NB4 (cell line): ENCODE data around the gene RNF183.

Experiments used
- DNase-seq: peaks from one replicate; pipeline ENCODE4 v3.0.0; 2010; ENCODE audit warnings: low read depth
- H3K4me3 ChIP-seq: one replicate; pipeline ENCODE4 v1.5.1; 2011; ENCODE audit warnings: mild to moderate bottlenecking, low read depth, low read length, moderate library complexity
- MYC ChIP-seq: IDR thresholded peaks from 2 replicates; pipeline ENCODE4 v1.6.1; 2011; ENCODE audit warnings: low read depth, low read length
- POLR2A ChIP-seq: IDR thresholded peaks from 2 replicates; pipeline ENCODE4 v1.6.1; 2011; ENCODE audit warnings: mild to moderate bottlenecking; ENCODE audit not compliant: insufficient read length; ENCODE audit errors: extremely low read depth
- TF ChIP-seq, protein P1 (sequence below): IDR thresholded peaks from one replicate; pipeline ENCODE4 v1.5.1; 2012; ENCODE audit warnings: low read depth, low read length
- TF ChIP-seq, protein P2 (sequence below): IDR thresholded peaks from 2 replicates; pipeline ENCODE4 v1.6.1; 2011; ENCODE audit warnings: low read depth, low read length

The RNF183 gene

DNA sequence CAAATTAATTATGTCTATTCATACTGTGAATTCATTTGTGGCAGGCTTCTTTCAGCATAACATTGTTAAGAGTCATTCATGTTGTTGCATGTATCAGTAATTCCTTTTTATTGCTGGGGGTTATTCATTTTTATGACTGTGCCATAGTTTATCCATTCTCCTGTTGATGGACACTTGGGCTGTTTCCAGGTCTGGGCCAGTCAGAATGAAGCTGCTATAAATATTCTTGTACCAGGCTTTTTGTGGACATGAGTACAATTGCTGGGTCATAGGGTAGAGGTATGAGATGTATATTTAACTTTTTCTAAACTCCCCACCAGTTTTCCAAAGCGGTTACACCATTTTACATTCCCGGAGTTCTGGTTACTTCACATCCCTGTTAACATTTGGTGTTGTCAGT lies 14.1 kb downstream of the RNF183 start:
- H3K4me3 ChIP-seq = no peak overlapping the region
- TF ChIP-seq, protein P1, sequence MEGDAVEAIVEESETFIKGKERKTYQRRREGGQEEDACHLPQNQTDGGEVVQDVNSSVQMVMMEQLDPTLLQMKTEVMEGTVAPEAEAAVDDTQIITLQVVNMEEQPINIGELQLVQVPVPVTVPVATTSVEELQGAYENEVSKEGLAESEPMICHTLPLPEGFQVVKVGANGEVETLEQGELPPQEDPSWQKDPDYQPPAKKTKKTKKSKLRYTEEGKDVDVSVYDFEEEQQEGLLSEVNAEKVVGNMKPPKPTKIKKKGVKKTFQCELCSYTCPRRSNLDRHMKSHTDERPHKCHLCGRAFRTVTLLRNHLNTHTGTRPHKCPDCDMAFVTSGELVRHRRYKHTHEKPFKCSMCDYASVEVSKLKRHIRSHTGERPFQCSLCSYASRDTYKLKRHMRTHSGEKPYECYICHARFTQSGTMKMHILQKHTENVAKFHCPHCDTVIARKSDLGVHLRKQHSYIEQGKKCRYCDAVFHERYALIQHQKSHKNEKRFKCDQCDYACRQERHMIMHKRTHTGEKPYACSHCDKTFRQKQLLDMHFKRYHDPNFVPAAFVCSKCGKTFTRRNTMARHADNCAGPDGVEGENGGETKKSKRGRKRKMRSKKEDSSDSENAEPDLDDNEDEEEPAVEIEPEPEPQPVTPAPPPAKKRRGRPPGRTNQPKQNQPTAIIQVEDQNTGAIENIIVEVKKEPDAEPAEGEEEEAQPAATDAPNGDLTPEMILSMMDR = no peak
- TF ChIP-seq POLR2A (no peak), MYC (no peak)
- TF ChIP-seq, protein P2, sequence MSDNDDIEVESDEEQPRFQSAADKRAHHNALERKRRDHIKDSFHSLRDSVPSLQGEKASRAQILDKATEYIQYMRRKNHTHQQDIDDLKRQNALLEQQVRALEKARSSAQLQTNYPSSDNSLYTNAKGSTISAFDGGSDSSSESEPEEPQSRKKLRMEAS = no peak
- no peak for DNase-seq

DNA sequence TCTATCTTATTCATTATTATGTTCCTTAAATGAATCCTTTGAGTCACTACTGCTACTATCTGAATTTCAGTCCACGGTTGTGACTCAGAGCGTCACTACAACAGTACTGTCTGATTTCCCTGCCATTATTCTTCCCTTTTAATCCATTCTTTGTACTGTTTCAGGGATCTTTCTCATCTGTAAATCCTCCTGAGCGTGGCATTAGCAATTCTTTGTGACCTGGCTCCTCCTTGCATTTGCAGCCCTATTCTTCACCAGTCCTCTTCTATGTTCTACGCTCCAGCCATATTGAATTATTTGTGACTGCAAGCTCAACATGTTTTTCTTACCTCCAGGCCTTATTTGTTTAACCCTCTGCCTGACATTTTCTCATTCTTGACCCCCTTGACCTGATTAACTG lies 21.8 kb downstream of the RNF183 start:
- H3K4me3 ChIP-seq = no peak overlapping the region
- TF ChIP-seq POLR2A = no peak
- TF ChIP-seq, protein P1 = no peak
- TF ChIP-seq, protein P2 = no peak
- no peak for TF ChIP-seq MYC
- DNase-seq = no peak

GRCh38 chr9:113278840-113279239 lies 24.3 kb downstream of the RNF183 start:
- no peak for TF ChIP-seq POLR2A
- TF ChIP-seq, protein P1 = no peak
- TF ChIP-seq, protein P2 = no peak
- TF ChIP-seq MYC = no peak
- peak overlapping the region; percentile 26 for H3K4me3 ChIP-seq
- no peak for DNase-seq

- TF ChIP-seq, protein P2 = peak; percentile 61
- TF ChIP-seq, protein P1 = no peak
- peak; percentile 79 for TF ChIP-seq MYC
- TF ChIP-seq POLR2A = peak; percentile 98
- peak within 1 kb of the TSS; percentile 88 for H3K4me3 ChIP-seq
- DNase-seq = peak; percentile 98
Observed at GRCh38 chr9:113275157-113276131, 27.7 kb downstream of the RNF183 start, which contains the start of the genes CDC26 and PRPF4. Gene CDC26, minus strand, starts transcription at chr9:113275572. Its CDS starts 3,065 bp downstream, at chr9:113272507. Gene PRPF4, plus strand, starts transcription at chr9:113275658. Its CDS starts 86 bp downstream, at chr9:113275744.

DNA sequence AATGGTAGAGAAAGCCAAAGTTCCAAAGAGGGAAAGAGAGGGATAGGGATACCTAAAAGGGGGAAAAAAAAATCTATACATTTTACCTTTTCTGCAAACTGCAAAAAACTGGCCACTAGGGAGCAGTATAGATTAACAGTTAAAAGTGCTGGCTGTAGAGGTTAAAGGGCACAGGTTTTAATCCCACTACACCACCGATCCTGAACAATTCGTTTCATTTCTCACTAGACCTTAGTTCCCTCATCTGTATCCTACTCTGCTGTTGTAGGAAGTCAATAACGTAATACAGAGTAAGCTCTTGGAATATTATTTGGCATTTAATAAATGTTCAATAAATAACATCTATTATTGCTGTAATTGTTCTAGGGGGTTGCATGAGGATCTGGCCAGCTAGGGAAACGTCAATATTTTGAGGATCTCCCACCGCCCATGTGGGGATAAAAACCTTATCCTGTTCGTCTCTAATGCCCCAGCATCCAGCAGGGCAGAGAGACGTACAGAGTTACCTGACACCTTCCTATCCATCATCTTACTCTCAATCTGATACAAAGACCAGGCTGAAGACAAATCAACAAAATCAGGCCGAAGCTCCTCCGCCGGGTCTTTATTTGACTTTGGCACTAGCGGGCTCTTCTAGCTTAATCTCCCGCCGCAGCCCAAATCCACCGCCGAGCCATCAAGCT lies 28.6 kb downstream of the RNF183 start:
- TF ChIP-seq, protein P1 = peak; percentile 57
- TF ChIP-seq, protein P2 = no peak
- TF ChIP-seq MYC = peak; percentile 18; the same call in 1 of the 2 replicates
- H3K4me3 ChIP-seq = peak overlapping the region; percentile 88
- DNase-seq = peak; percentile 73
